ENCODE results near the gene EIF2B2. TPM values are rescaled to one million over a fixed set of nuclear protein-coding genes. Genes with fewer than 3 reads are reported as not detected.

EIF2B2 gene
- total RNA-seq, 1 experiment from 2014 or later, result 48.3 TPM

GRCh38 chr14:74977164-74977900, 25.4 kb upstream of the EIF2B2 start:
- H3K4me1 Mint-ChIP-seq, result peaks cover 33 to 51% of the 10 kb centered on the region in 2 experiments
- Histone ChIP-seq H3K23ac (ENCODE audit: insufficient read length, low read depth, low read length) (no peak overlapping the region), H3K79me1 (ENCODE audit: insufficient read depth, low read depth, low read length, poor library complexity, severe bottlenecking) (no peaks in the 10 kb centered on the region), H3K9me3 (ENCODE audit: control insufficient read depth, low read depth, low read length) (no peaks in the 10 kb centered on the region), H2BK5ac (ENCODE audit: insufficient read length, low read length) (no peak overlapping the region), H3K27me3 (ENCODE audit: insufficient read depth, low read length) (no peaks in the 10 kb centered on the region), H2BK15ac (ENCODE audit: low read depth, low read length) (no peak overlapping the region), H3K4me1 (ENCODE audit: insufficient read depth, low read length) (no peaks in the 10 kb centered on the region; the same call in 1 of the 2 replicates), H2BK20ac (ENCODE audit: low read depth, low read length, poor library complexity, severe bottlenecking) (no peak overlapping the region), H3K23me2 (ENCODE audit: insufficient read length, low read depth, low read length, poor library complexity, severe bottlenecking) (no peaks in the 10 kb centered on the region), H2BK120ac (ENCODE audit: low read depth, low read length, poor library complexity, severe bottlenecking) (no peak overlapping the region), H4K8ac (replicated peaks; ENCODE audit: insufficient read length, low read depth, low read length) (no peak overlapping the region), H3K4me2 (ENCODE audit: insufficient read depth, insufficient read length, low read length) (no peak overlapping the region), H3K18ac (ENCODE audit: insufficient read length, low read depth, low read length) (no peak overlapping the region), H4K20me1 (ENCODE audit: control insufficient read depth, insufficient read depth, insufficient read length) (no peaks in the 10 kb centered on the region), H3K79me2 (ENCODE audit: insufficient read depth, low read length) (no peaks in the 10 kb centered on the region), H2AK5ac (ENCODE audit: insufficient read length, low read length) (no peak overlapping the region), H3K14ac (ENCODE audit: insufficient read depth, low read length) (no peak overlapping the region), H3K56ac (ENCODE audit: insufficient read length, low read depth, low read length) (no peak overlapping the region), H4K91ac (ENCODE audit: insufficient read length, low read depth, low read length) (no peak overlapping the region), H3K27ac (ENCODE audit: insufficient read length, low read depth, low read length) (no peak overlapping the region), H2AFZ (ENCODE audit: low read length) (no peak overlapping the region), H3K4ac (ENCODE audit: low read depth, low read length) (no peak overlapping the region), H3T11ph (ENCODE audit: low read length) (no peak overlapping the region), H2BK12ac (ENCODE audit: insufficient read length, low read depth, low read length) (no peak overlapping the region), H3K9ac (ENCODE audit: extremely low read depth, insufficient read length, low read length) (no peak overlapping the region), H4K5ac (ENCODE audit: insufficient read length, low read depth, low read length) (no peak overlapping the region)
- H3K27ac Mint-ChIP-seq, result peak overlapping the region in 1 of 3 experiments; percentile 70; a peak in 1 of 7 replicates
- no peaks in the 10 kb centered on the region for H3K36me3 Mint-ChIP-seq (ENCODE audit: insufficient read depth in 1 of 3, low read depth in 3 of 3)
- TF ChIP-seq CTCF (conservative IDR thresholded peaks at IDR 0.05), result no peak
- H3K27me3 Mint-ChIP-seq (ENCODE audit: low read depth), result no peaks in the 10 kb centered on the region; the same call in 1 of the 2 replicates
- no CpG with 5 or more reads among the region's 12 CpGs for WGBS (ENCODE audit: extremely low coverage, insufficient read length, low lambda C conversion rate)
- H3K9me3 Mint-ChIP-seq, result no peaks in the 10 kb centered on the region
- peak; percentile 21 for DNase-seq
- H3K4me3 Mint-ChIP-seq, result peak overlapping the region in 1 of 2 experiments; percentile 2; a peak in 1 of 5 replicates

Measured in H9 (cell line).